Breast epithelium (tissue), 4 donors: Measurements from ENCODE around the gene RELL2. TPM values are rescaled to one million over a fixed set of nuclear protein-coding genes. Genes with fewer than 3 reads are reported as not detected.

ENCODE experiments used
- DNase-seq, 2 donors: peaks; one replicate each; pipeline ENCODE4 v3.0.0-alpha.2; 2019; ENCODE audit warnings: low spot score in 2 of 2
- H3K27ac ChIP-seq, 2 donors: fragments of 200-600 bp; sonication (generic) in 1 of 2; one replicate each; pipeline ENCODE4 v1.5.1; 2016 to 2019; ENCODE audit warnings: mild to moderate bottlenecking in 1 of 2
- H3K27me3 ChIP-seq, 2 donors: fragments of 200-600 bp; sonication (generic) in 1 of 2; one replicate each; pipeline versions ENCODE4 v1.5.1 to v1.6.0; 2017 to 2019; ENCODE audit warnings: control low read depth in 1 of 2, mild to moderate bottlenecking in 1 of 2
- H3K36me3 ChIP-seq: fragments of 200-600 bp; one replicate; pipeline ENCODE4 v1.5.1; 2019
- H3K4me1 ChIP-seq, 2 donors: fragments of 200-600 bp; sonication (generic); one replicate each; pipeline ENCODE4 v1.5.1; 2016 to 2019; ENCODE audit warnings: control low read depth in 1 of 2
- H3K4me3 ChIP-seq, 3 donors: fragments of 200-600 bp; sonication (generic); 1 replicate in 2 of 3; 2 replicates in 1 of 3; pipeline ENCODE4 v1.5.1; 2016 to 2019; ENCODE audit warnings: mild to moderate bottlenecking in 3 of 3, moderate library complexity in 2 of 3
- H3K9me3 ChIP-seq, 2 donors: fragments of 200-600 bp; sonication (generic) in 1 of 2; one replicate each; pipeline ENCODE4 v1.5.1; 2016 to 2019; ENCODE audit warnings: control low read depth in 1 of 2
- POLR2A ChIP-seq: fragments of 450-650 bp; IDR thresholded peaks from one replicate; pipeline ENCODE4 v1.6.1; 2016; ENCODE audit warnings: antibody characterized with exemption, mild to moderate bottlenecking, moderate library complexity
- POLR2AphosphoS5 ChIP-seq, 3 donors: sonication (generic); formaldehyde crosslinking; IDR thresholded peaks; one replicate each; pipeline ENCODE4 v1.6.1; 2017; ENCODE audit warnings: antibody characterized with exemption in 3 of 3
- intact Hi-C: fragments of 100-400 bp; cut with DNase I; formaldehyde crosslinking; loops from one replicate; pipeline ENCODE4 v1.15.1; 2023; ENCODE audit warnings: low total_unique reads
- total RNA-seq, 3 donors: library from RNA; depleted of rRNA; stranded (reverse); fragments of >200 nt; gene quantifications; one replicate each; pipeline ENCODE4 v1.1.0, GENCODE V29; 2016
- TF ChIP-seq, protein P1 (sequence below), 3 donors: fragments of 450-650 bp; IDR thresholded peaks; one replicate each; pipeline ENCODE4 v1.5.1; 2016 to 2017; ENCODE audit warnings: antibody characterized with exemption in 3 of 3, mild to moderate bottlenecking in 3 of 3, moderate library complexity in 3 of 3

The RELL2 gene
- total RNA-seq, 3 donors from 2014 or later, result 1.3 to 4.3 (median 4.0) TPM

DNA sequence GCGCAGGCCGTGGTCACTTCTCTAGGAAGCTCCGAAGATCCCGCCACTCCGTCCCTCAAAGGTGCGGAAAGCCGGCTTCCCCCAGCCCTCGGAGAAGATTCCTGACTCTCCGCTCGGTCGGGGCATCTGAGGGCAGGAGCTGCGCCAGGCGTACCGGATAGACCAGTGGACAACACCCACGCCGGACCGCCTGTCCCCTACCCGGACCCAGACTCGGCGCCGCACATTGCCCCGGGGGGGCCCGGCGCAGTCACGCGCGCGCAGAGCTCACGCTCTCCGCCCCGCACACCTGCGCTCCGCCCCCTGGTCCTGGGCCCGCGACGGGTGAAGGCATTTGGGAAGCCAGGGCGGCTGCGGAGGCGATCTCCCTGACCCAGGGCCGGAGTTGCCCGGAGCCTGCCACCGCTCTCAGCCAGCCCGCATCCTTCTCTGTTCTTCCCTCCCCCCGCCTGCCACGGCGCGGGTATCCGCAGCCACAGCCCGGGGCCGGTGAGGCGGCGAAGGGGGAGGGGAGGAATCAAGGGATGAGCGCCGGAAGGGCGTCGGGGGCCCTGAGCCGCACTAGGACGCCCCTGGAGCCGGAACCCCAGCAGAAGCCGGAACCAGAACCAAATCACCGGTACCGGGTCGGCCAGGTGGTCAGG lies 448 bp downstream of the RELL2 start:
- Histone ChIP-seq H3K27ac (peak overlapping the region; percentile 61 to 91), H3K4me1 (peaks cover 9 to 19% of the 10 kb centered on the region in 2 donors), H3K4me3 (peak overlapping the region; percentile 57 to 98 (median 85)), H3K27me3 (no peaks in the 10 kb centered on the region), H3K9me3 (no peaks in the 10 kb centered on the region), H3K36me3 (no peaks in the 10 kb centered on the region)
- intact Hi-C loops, result no loop called here
- TF ChIP-seq POLR2A, result no peak
- TF ChIP-seq, protein P1, sequence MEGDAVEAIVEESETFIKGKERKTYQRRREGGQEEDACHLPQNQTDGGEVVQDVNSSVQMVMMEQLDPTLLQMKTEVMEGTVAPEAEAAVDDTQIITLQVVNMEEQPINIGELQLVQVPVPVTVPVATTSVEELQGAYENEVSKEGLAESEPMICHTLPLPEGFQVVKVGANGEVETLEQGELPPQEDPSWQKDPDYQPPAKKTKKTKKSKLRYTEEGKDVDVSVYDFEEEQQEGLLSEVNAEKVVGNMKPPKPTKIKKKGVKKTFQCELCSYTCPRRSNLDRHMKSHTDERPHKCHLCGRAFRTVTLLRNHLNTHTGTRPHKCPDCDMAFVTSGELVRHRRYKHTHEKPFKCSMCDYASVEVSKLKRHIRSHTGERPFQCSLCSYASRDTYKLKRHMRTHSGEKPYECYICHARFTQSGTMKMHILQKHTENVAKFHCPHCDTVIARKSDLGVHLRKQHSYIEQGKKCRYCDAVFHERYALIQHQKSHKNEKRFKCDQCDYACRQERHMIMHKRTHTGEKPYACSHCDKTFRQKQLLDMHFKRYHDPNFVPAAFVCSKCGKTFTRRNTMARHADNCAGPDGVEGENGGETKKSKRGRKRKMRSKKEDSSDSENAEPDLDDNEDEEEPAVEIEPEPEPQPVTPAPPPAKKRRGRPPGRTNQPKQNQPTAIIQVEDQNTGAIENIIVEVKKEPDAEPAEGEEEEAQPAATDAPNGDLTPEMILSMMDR (IDR thresholded peaks at IDR 0.05), result no peak
- no peak for TF ChIP-seq POLR2AphosphoS5 (IDR thresholded peaks at IDR 0.05)
- DNase-seq, result no peak

DNA sequence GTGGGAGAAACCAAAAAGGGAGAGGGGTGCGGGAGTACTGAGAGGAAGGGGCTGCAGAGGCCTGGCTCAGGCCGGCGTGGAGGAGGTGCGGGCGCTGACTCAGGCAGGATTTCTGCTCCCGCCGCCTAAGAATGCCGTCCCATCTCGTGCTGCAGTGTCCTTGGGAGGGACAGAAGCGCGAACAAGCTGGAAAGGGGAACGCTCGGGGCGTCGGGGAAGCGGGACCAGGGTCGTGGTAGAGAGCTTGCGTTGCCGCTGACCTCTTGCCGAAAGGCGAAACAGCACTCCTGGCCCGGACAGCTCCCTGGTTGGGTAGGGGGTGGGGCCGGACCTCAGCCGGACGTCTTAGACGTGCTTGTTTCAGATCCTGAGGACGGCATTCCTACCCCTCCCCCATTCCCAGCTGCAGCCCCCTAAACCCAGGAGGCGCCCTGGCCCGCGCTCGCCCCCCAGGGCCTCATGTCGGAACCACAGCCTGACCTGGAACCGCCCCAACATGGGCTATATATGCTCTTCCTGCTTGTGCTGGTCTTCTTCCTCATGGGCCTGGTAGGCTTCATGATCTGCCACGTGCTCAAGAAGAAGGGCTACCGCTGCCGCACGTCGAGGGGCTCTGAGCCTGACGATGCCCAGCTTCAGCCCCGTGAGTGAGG lies 1.1 kb downstream of the RELL2 start:
- TF ChIP-seq, protein P1 (IDR thresholded peaks at IDR 0.05), result no peak
- TF ChIP-seq POLR2AphosphoS5 (IDR thresholded peaks at IDR 0.05) (no peak), POLR2A (no peak)
- H3K27ac ChIP-seq, result peak overlapping the region in 1 of 2 donors; percentile 91
- intact Hi-C loops, result no loop called here

DNA sequence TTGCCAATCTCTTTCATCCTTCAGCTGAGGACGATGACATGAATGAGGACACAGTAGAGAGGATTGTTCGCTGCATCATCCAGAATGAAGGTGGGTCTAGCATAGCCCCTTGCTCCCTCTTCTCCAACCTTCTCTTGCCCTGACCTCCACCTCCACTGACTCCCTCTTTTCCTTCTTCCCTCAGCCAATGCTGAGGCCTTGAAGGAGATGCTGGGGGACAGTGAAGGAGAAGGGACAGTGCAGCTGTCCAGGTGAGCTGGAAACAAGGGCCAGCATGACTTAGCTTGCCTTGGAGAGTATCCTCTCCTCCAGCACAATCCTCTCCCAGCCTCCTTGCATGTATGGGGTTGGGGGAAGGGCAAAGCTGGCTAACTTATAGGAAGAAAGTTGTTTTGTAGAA lies 2.0 kb downstream of the RELL2 start:
- no peaks in the 10 kb centered on the region for H3K36me3 ChIP-seq
- H3K27me3 ChIP-seq, result no peaks in the 10 kb centered on the region
- no peak overlapping the region for H3K4me3 ChIP-seq
- H3K27ac ChIP-seq, result no peak overlapping the region
- DNase-seq, result no peak
- H3K9me3 ChIP-seq, result no peaks in the 10 kb centered on the region
- intact Hi-C loops, result no loop called here
- TF ChIP-seq POLR2AphosphoS5 (IDR thresholded peaks at IDR 0.05), result no peak
- peaks cover 9 to 19% of the 10 kb centered on the region in 2 donors for H3K4me1 ChIP-seq

More for the DNA sequence above, 1.1 kb downstream of the RELL2 start:
- DNase-seq, result peak; percentile 36 to 64
- H3K27me3 ChIP-seq, result no peaks in the 10 kb centered on the region
- peaks cover 9 to 19% of the 10 kb centered on the region in 2 donors for H3K4me1 ChIP-seq
- no peaks in the 10 kb centered on the region for H3K9me3 ChIP-seq
- no peaks in the 10 kb centered on the region for H3K36me3 ChIP-seq
- peak overlapping the region; percentile 57 to 98 (median 85) for H3K4me3 ChIP-seq

DNA sequence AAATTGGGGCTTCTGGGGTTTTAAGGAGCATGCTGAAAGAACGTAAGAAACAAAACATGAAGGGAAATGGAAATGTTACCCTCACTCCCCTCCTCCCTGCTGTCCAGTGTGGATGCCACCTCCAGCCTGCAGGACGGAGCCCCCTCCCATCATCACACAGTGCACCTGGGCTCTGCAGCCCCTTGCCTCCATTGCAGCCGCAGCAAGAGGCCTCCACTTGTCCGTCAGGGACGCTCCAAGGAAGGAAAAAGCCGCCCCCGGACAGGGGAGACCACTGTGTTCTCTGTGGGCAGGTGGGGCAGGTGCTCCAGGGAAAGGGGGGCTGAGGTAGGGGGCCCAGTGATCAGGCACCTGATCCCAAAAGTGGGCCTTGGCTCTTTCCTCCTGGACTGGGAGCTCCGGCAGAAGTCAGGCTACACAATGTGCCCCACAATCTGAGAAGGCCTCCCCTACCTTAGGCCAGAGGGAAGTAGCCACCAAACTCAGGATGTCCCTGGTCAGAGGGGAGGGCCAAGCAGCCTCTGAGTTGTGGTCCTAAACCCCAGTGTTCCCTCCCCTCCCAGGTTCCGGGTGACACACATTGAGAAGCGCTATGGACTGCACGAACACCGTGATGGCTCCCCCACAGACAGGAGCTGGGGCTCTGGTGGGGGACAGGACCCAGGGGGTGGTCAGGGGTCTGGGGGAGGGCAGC lies 2.7 kb downstream of the RELL2 start:
- H3K27ac ChIP-seq, result no peak overlapping the region
- H3K4me3 ChIP-seq, result no peak overlapping the region
- no peaks in the 10 kb centered on the region for H3K27me3 ChIP-seq
- intact Hi-C loops, result no loop called here
- H3K9me3 ChIP-seq, result no peaks in the 10 kb centered on the region
- no peak for DNase-seq
- H3K36me3 ChIP-seq, result no peaks in the 10 kb centered on the region
- peaks cover 9 to 15% of the 10 kb centered on the region in 2 donors for H3K4me1 ChIP-seq
- TF ChIP-seq POLR2AphosphoS5 (IDR thresholded peaks at IDR 0.05) (no peak), POLR2A (no peak)
- TF ChIP-seq, protein P1 (IDR thresholded peaks at IDR 0.05), result no peak

DNA sequence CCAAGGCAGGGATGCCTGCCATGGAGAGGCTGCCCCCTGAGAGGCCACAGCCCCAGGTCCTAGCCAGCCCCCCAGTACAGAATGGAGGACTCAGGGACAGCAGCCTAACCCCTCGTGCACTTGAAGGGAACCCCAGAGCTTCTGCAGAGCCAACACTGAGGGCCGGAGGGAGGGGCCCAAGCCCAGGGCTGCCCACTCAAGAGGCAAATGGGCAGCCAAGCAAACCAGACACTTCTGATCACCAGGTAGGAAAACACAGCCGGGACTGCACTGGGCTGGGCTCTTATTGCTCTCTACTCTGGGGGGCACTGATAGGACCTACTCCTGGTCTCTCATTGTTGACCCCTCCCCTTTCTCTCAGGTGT lies 3.2 kb downstream of the RELL2 start:
- no peaks in the 10 kb centered on the region for H3K27me3 ChIP-seq
- TF ChIP-seq POLR2A, result no peak
- TF ChIP-seq, protein P1 (IDR thresholded peaks at IDR 0.05), result no peak
- no peak for TF ChIP-seq POLR2AphosphoS5 (IDR thresholded peaks at IDR 0.05)
- intact Hi-C loops, result no loop called here
- no peaks in the 10 kb centered on the region for H3K36me3 ChIP-seq
- no peaks in the 10 kb centered on the region for H3K9me3 ChIP-seq
- no peak for DNase-seq
- no peak overlapping the region for H3K4me3 ChIP-seq
- H3K27ac ChIP-seq, result no peak overlapping the region
- H3K4me1 ChIP-seq, result peaks cover 9 to 10% of the 10 kb centered on the region in 2 donors
